ENCODE measurements around the gene MOV10. TPM values are rescaled to one million over a fixed set of nuclear protein-coding genes. Genes with fewer than 3 reads are reported as not detected.
A peak's percentile ranks its signal among the peaks of the same experiment; 100 is the strongest.

MOV10 gene
- total and polyA plus RNA-seq, 2 of the 13 experiments (the other 11 are each of a cell fraction or from before 2014, with no cell fraction given), result 56.4 to 58.2 TPM

- Histone ChIP-seq H3K79me2 (ENCODE audit: insufficient read depth, low read length) (no peaks in the 10 kb centered on the region), H3K9me3 (ENCODE audit: low read length) (no peaks in the 10 kb centered on the region), H3K27me3 (ENCODE audit: control insufficient read depth in 1 of 2, insufficient read depth in 2 of 2, low read length in 2 of 2) (peaks cover 6 to 47% of the 10 kb centered on the region in 2 experiments), H2AFZ (ENCODE audit: low read length) (no peak overlapping the region), H3K4me1 (ENCODE audit: insufficient read depth, low read length) (peaks cover 39% of the 10 kb centered on the region), H3K9ac (ENCODE audit: insufficient read depth, low read depth, low read length) (no peak overlapping the region), H3K4me2 (ENCODE audit: low read depth, low read length) (peak overlapping the region; percentile 36; the same call in 1 of the 2 replicates), H3K27ac (ENCODE audit: extremely low read length, insufficient read depth, low read length) (no peak overlapping the region), H3K36me3 (replicated peaks in 1 of 2; ENCODE audit: control insufficient read depth in 1 of 2, insufficient read depth in 2 of 2, low read length in 2 of 2) (no peaks in the 10 kb centered on the region), H3K4me3 (replicated peaks in 1 of 3; ENCODE audit: insufficient read depth in 1 of 3, low read depth in 2 of 3, low read length in 3 of 3) (no peak overlapping the region), H4K20me1 (ENCODE audit: insufficient read depth, low read length) (peaks cover 5% of the 10 kb centered on the region; the same call in 1 of the 2 replicates)
- ATAC-seq (peak; percentile 30), FAIRE-seq (no peak), DNase-seq (ENCODE audit: low spot score) (no peak)
- BruUV-seq (replicated peaks), result no TSS peak
- ChIA-PET POLR2A (no interaction called here), CTCF (ENCODE audit: low intra/inter-chr PET ratio, low total read pairs) (interaction anchor here (1.3 to 2.2 kb wide), 2 partner anchors 85 to 324 kb away, joined by 4 to 21 read pairs; no protein-coding TSS in a partner anchor)
- intact Hi-C loops (cut with micrococcal nuclease; ENCODE audit: unreplicated experiment), result loop anchor here (5.0 kb wide), 2 partner anchors 238 to 323 kb away; partner anchors contain the start of gene SLC16A1
- in situ Hi-C loops (cut with HindIII; ENCODE audit: extremely low pct_ligation_motif_present, low pct_unique_long_range_greater_than_20kb), result loop anchor here (5.0 to 25.0 kb wide), 2 partner anchors 88 to 318 kb away; no protein-coding TSS in a partner anchor
- WGBS (ENCODE audit: low lambda C conversion rate), result 9% methylated on average over 33 of the region's 44 CpGs
- TF ChIP-seq ZNF282 (IDR thresholded peaks at IDR 0.05; ENCODE audit: partially characterized antibody) (no peak), AKAP8 (CRISPR knock-in tag; IDR thresholded peaks at IDR 0.05) (no peak), RFXANK (CRISPR knock-in tag; IDR thresholded peaks at IDR 0.05) (no peak), PAXIP1 (CRISPR knock-in tag; conservative IDR thresholded peaks at IDR 0.05) (no peak), ZNF672 (CRISPR knock-in tag; IDR thresholded peaks at IDR 0.05) (no peak), NFIB (CRISPR knock-in tag; IDR thresholded peaks at IDR 0.05; ENCODE audit: borderline replicate concordance) (no peak), GPN1 (CRISPR knock-in tag; IDR thresholded peaks at IDR 0.05; ENCODE audit: borderline replicate concordance) (no peak), XRCC5 (optimal IDR thresholded peaks at IDR 0.05; ENCODE audit: low read length) (peak; percentile 77), KIAA2018 (CRISPR knock-in tag; IDR thresholded peaks at IDR 0.05; ENCODE audit: borderline replicate concordance) (no peak)
- TF ChIP-seq, protein P1, sequence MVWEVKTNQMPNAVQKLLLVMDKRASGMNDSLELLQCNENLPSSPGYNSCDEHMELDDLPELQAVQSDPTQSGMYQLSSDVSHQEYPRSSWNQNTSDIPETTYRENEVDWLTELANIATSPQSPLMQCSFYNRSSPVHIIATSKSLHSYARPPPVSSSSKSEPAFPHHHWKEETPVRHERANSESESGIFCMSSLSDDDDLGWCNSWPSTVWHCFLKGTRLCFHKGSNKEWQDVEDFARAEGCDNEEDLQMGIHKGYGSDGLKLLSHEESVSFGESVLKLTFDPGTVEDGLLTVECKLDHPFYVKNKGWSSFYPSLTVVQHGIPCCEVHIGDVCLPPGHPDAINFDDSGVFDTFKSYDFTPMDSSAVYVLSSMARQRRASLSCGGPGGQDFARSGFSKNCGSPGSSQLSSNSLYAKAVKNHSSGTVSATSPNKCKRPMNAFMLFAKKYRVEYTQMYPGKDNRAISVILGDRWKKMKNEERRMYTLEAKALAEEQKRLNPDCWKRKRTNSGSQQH (CRISPR knock-in tag; IDR thresholded peaks at IDR 0.05; ENCODE audit: low read depth), result no peak
These were observed 44.4 kb downstream of the MOV10 start for GRCh38 chr1:112718691-112719418.
